NOMO-1 (cell line): ENCODE measurements around the gene LTBP4.
A peak's percentile ranks its signal among the peaks of the same experiment; 100 is the strongest.

Experiments used
- DNase-seq, 2 experiments: peaks; one replicate each; lab custom pipeline; 2025; ENCODE audit not compliant: unreplicated experiment in 2 of 2; lab: John Stamatoyannopoulos, UW

The LTBP4 gene

GRCh38 chr19:40609561-40610395, 8.6 kb downstream of the LTBP4 start:
- DNase-seq: peak; percentile 84 to 95

- no peak for DNase-seq
Observed at GRCh38 chr19:40610396-40611064, 9.4 kb downstream of the LTBP4 start.

GRCh38 chr19:40611096-40611495, 9.9 kb downstream of the LTBP4 start:
- no peak for DNase-seq

GRCh38 chr19:40611900-40612698, 10.9 kb downstream of the LTBP4 start:
- DNase-seq: no peak

GRCh38 chr19:40612831-40613689, 11.9 kb downstream of the LTBP4 start:
- peak; percentile 40 to 48 for DNase-seq

- DNase-seq: peak; percentile 88 to 90
Observed at GRCh38 chr19:40613690-40614621, 12.8 kb downstream of the LTBP4 start.

- DNase-seq: peak; percentile 18 to 32
Observed at GRCh38 chr19:40614622-40615411, 13.6 kb downstream of the LTBP4 start.

- DNase-seq: no peak
Observed at GRCh38 chr19:40616178-40616577, 15.0 kb downstream of the LTBP4 start.

GRCh38 chr19:40616941-40617340, 15.8 kb downstream of the LTBP4 start:
- no peak for DNase-seq

GRCh38 chr19:40617961-40618360, 16.8 kb downstream of the LTBP4 start:
- no peak for DNase-seq

GRCh38 chr19:40619333-40620160, 18.4 kb downstream of the LTBP4 start:
- DNase-seq: no peak

GRCh38 chr19:40620161-40620485, 19.0 kb downstream of the LTBP4 start:
- no peak for DNase-seq

- no peak for DNase-seq
Observed at GRCh38 chr19:40621283-40621682, 20.1 kb downstream of the LTBP4 start.

- DNase-seq: no peak
Observed at GRCh38 chr19:40621966-40622772, 21.0 kb downstream of the LTBP4 start.

- no peak for DNase-seq
Observed at GRCh38 chr19:40622773-40623075, 21.6 kb downstream of the LTBP4 start.

GRCh38 chr19:40623403-40624251, 22.5 kb downstream of the LTBP4 start:
- DNase-seq: no peak
